ENCODE measurements around the gene JUNB.

DNA sequence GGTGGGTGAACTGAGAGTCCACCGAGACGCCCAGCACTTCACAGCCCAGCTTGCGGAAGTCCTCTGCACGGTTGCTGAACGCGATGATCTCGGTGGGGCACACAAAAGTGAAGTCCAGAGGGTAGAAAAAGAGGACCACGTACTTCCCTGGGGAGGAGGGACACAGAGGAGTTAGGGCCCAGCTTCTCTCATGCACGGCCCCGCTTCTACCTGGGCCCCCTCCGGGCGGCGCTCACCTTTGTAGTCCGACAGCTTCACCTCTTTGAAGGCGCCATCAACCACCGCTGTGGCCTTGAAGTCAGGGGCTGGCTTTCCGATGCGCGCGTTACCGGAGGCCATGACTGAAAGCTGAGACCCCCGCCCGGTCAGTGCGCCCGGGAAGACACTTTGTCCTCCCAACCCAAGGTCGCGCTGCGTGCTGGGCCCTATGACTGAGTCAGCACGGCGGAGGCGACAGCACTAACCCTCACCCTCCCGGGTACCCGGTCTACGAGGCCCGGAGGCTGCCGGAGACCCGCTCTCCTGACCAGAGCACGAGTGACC lies 9.7 kb downstream of the JUNB start:
- TF ChIP-seq, protein P1, sequence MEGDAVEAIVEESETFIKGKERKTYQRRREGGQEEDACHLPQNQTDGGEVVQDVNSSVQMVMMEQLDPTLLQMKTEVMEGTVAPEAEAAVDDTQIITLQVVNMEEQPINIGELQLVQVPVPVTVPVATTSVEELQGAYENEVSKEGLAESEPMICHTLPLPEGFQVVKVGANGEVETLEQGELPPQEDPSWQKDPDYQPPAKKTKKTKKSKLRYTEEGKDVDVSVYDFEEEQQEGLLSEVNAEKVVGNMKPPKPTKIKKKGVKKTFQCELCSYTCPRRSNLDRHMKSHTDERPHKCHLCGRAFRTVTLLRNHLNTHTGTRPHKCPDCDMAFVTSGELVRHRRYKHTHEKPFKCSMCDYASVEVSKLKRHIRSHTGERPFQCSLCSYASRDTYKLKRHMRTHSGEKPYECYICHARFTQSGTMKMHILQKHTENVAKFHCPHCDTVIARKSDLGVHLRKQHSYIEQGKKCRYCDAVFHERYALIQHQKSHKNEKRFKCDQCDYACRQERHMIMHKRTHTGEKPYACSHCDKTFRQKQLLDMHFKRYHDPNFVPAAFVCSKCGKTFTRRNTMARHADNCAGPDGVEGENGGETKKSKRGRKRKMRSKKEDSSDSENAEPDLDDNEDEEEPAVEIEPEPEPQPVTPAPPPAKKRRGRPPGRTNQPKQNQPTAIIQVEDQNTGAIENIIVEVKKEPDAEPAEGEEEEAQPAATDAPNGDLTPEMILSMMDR (IDR thresholded peaks at IDR 0.05), result no peak
- TF ChIP-seq ZFX (IDR thresholded peaks at IDR 0.05; ENCODE audit: borderline replicate concordance), result no peak
